Activated naive CD4-positive, alpha-beta T cell treated with anti-CD3 and anti-CD28 coated beads, Interleukin-2, amount 50 U/mL, for 72 hours (primary cell): ENCODE data around the gene PTPRU. TPM values are rescaled to one million over a fixed set of nuclear protein-coding genes. Genes with fewer than 3 reads are reported as not detected.

Source experiments
- ATAC-seq, 2 donors: fragments of 150-1000 bp; cut with Tn5 transposase; 2 replicates each; pipeline ENCODE4 v1.10.0; 2021; ENCODE audit warnings: mild to moderate bottlenecking in 2 of 2, moderate library complexity in 2 of 2
- DNase-seq, 2 donors: peaks; one replicate each; pipeline ENCODE4 v3.0.0; 2021 to 2022; ENCODE audit warnings: low spot score in 2 of 2
- H3K27ac Mint-ChIP-seq, 2 donors: one replicate each; pipeline ENCODE4 v1.8.0; 2022; ENCODE audit warnings: mild to moderate bottlenecking in 2 of 2, mixed read lengths in 2 of 2
- H3K36me3 Mint-ChIP-seq, 2 donors: one replicate each; pipeline ENCODE4 v1.8.0; 2022; ENCODE audit warnings: mixed read lengths in 2 of 2
- H3K9me3 Mint-ChIP-seq, 2 donors: one replicate each; pipeline ENCODE4 v1.8.0; 2022; ENCODE audit warnings: mixed read lengths in 2 of 2
- total RNA-seq, 2 donors: library from RNA; stranded (reverse); gene quantifications; one replicate each; pipeline ENCODE4 v1.2.3, GENCODE V29; 2022

PTPRU gene
- total RNA-seq, 2 donors from 2014 or later: 2.0 TPM; not detected in 1

GRCh38 chr1:29365906-29366670 is 129.8 kb downstream of the PTPRU start:
- Mint-ChIP-seq H3K27ac (no peak overlapping the region), H3K9me3 (no peaks in the 10 kb centered on the region), H3K36me3 (peaks cover 0 to 6% of the 10 kb centered on the region in 2 donors)
- DNase-seq (peak in 1 of 2 donors; percentile 4), ATAC-seq (no peak)

- no peaks in the 10 kb centered on the region for H3K9me3 Mint-ChIP-seq
- H3K36me3 Mint-ChIP-seq: peaks cover 0 to 6% of the 10 kb centered on the region in 2 donors
- no peak for ATAC-seq
- DNase-seq: peak in 1 of 2 donors; percentile 23
- no peak overlapping the region for H3K27ac Mint-ChIP-seq
Observed at GRCh38 chr1:29368936-29369932, 132.9 kb downstream of the PTPRU start.

GRCh38 chr1:29370067-29370466 is 133.7 kb downstream of the PTPRU start:
- DNase-seq (peak in 1 of 2 donors; percentile 16), ATAC-seq (no peak)
- no peaks in the 10 kb centered on the region for H3K9me3 Mint-ChIP-seq
- H3K36me3 Mint-ChIP-seq: peaks cover 0 to 6% of the 10 kb centered on the region in 2 donors
- no peak overlapping the region for H3K27ac Mint-ChIP-seq

- no peak overlapping the region for H3K27ac Mint-ChIP-seq
- peaks cover 0 to 6% of the 10 kb centered on the region in 2 donors for H3K36me3 Mint-ChIP-seq
- peaks cover 0 to 7% of the 10 kb centered on the region in 2 donors for H3K9me3 Mint-ChIP-seq
- DNase-seq: peak in 1 of 2 donors; percentile 35
- ATAC-seq: no peak
Observed at GRCh38 chr1:29371332-29371731, 135.0 kb downstream of the PTPRU start.

GRCh38 chr1:29372108-29372507 is 135.8 kb downstream of the PTPRU start:
- no peak overlapping the region for H3K27ac Mint-ChIP-seq
- peaks cover 0 to 6% of the 10 kb centered on the region in 2 donors for H3K36me3 Mint-ChIP-seq
- H3K9me3 Mint-ChIP-seq: peaks cover 0 to 7% of the 10 kb centered on the region in 2 donors
- DNase-seq (peak in 1 of 2 donors; percentile 11), ATAC-seq (no peak)

Other genes with a start within 250 kb of the PTPRU start
- gene TMEM200B, start 112.6 kb upstream of the PTPRU start, total RNA-seq: 1 to 10 TPM in 1 of 2 donors, under 1 TPM in 1; 0.43 to 4.0 TPM
- gene SRSF4, start 54.6 kb upstream of the PTPRU start, total RNA-seq: 100 to 1,000 TPM; 139 to 163 TPM
- 10 to 100 TPM; 25.7 to 33.0 TPM for gene MECR, start 5.6 kb upstream of the PTPRU start, total RNA-seq